ENCODE results near the gene TTYH3.
A peak's percentile ranks its signal among the peaks of the same experiment; 100 is the strongest.

DNA sequence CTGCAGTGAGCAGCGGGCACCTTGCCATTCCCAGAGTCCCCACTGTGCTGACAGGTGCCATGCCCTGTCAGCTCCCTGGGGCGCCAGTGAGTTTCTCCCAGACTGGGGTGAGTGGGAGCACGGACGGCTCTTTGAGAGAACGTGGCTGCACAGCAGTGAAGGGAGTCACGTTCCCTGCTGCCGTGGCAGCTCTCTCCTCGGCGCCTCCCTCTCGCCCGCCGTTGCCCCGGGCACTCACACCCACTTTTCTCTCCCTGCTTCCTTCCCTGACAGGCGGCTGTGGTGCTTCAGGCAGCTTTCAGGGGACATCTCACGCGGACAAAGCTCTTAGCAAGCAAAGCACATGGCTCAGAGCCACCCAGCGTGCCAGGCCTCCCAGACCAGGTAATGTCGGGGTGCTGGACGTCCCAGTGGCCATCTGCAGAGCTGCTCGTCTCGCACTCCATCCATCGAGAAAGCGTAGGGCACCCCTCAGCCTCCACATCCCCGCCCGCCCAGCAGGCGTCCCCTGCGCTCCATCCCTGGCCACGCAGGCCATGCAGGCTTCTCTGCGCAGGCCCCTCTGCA is 27.1 kb upstream of the TTYH3 start:
- TF ChIP-seq CTCF (IDR thresholded peaks at IDR 0.05) (peak in 2 of 6 experiments; percentile 10 to 26), POLR2A (IDR thresholded peaks at IDR 0.05) (no peak)

All from thyroid gland (tissue), 4 donors.